NT2/D1 (cell line): Measurements from ENCODE around the gene ZSCAN26.

Source experiments
- YY1 ChIP-seq: IDR thresholded peaks from 2 replicates; pipeline ENCODE4 v1.6.1; 2011; ENCODE audit not compliant: insufficient read length, insufficient read depth
- ZNF274 ChIP-seq: IDR thresholded peaks from 2 replicates; pipeline ENCODE4 v1.6.1; 2011; ENCODE audit warnings: mild to moderate bottlenecking, low read depth, low read length

DNA sequence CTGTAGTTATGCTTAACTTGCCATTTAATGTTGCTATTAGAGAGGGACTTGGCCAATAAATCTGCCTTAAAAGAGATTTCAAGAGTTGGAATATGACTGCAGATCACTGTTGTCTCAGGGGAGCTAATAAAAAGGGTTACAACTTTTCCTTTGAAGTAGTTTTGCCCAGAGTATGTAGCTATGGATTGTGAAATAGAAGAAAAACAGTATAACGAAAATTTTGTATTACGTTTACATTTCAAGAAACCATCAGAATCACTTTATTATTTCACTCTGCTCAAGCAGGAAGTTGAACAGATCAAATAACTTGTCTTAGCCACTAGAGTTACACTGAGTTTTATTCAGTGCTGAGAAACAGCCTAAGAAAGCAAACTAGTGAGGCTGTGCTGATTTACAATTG, 3.0 kb upstream of the ZSCAN26 start:
- TF ChIP-seq ZNF274 (no peak), YY1 (no peak)
